Measurements from ENCODE around the gene CCBE1. TPM values are rescaled to one million over a fixed set of nuclear protein-coding genes. Genes with fewer than 3 reads are reported as not detected.

Gene CCBE1
- total RNA-seq, 3 donors from 2014 or later (not counting 1 experiment from before 2014, with no cell fraction given): 0.05 TPM; not detected in 2

- Mint-ChIP-seq H3K36me3 (peaks cover 8% of the 10 kb centered on the region), H3K9me3 (peaks cover 10 to 17% of the 10 kb centered on the region in 2 donors), H3K27me3 (ENCODE audit: low read depth in 2 of 2) (peaks cover 0 to 4% of the 10 kb centered on the region in 2 donors), H3K4me1 (no peaks in the 10 kb centered on the region), H3K27ac (no peak overlapping the region), H3K4me3 (no peak overlapping the region)
- intact Hi-C loops (cut with micrococcal nuclease): no loop called here
- Histone ChIP-seq H3K27ac (ENCODE audit: low read length) (no peak overlapping the region), H3K36me3 (ENCODE audit: control insufficient read depth, insufficient read depth, low read length) (no peaks in the 10 kb centered on the region), H3K9me3 (ENCODE audit: control insufficient read depth, insufficient read depth, low read length) (no peaks in the 10 kb centered on the region), H3K4me3 (ENCODE audit: low read length) (no peak overlapping the region), H3K4me1 (ENCODE audit: control insufficient read depth, insufficient read depth, low read length) (no peaks in the 10 kb centered on the region), H3K27me3 (ENCODE audit: control insufficient read depth, insufficient read depth, low read length) (no peaks in the 10 kb centered on the region)
- DNase-seq (no peak), ATAC-seq (no peak)
- no peak for TF ChIP-seq CTCF (IDR thresholded peaks at IDR 0.05)
- WGBS (ENCODE audit: insufficient coverage): 91% methylated on average over 5 of the region's 5 CpGs
These were observed 135.6 kb downstream of the CCBE1 start for GRCh38 chr18:59561612-59562011.

GRCh38 chr18:59560556-59560955, 136.7 kb downstream of the CCBE1 start:
- Histone ChIP-seq H3K9me3 (ENCODE audit: control insufficient read depth, insufficient read depth, low read length) (no peaks in the 10 kb centered on the region), H3K27me3 (ENCODE audit: control insufficient read depth, insufficient read depth, low read length) (no peaks in the 10 kb centered on the region), H3K4me3 (ENCODE audit: low read length) (no peak overlapping the region), H3K27ac (ENCODE audit: low read length) (no peak overlapping the region), H3K36me3 (ENCODE audit: control insufficient read depth, insufficient read depth, low read length) (no peaks in the 10 kb centered on the region), H3K4me1 (ENCODE audit: control insufficient read depth, insufficient read depth, low read length) (no peaks in the 10 kb centered on the region)
- Mint-ChIP-seq H3K27ac (no peak overlapping the region), H3K4me3 (no peak overlapping the region), H3K9me3 (peaks cover 10 to 17% of the 10 kb centered on the region in 2 donors), H3K36me3 (peaks cover 8% of the 10 kb centered on the region), H3K4me1 (no peaks in the 10 kb centered on the region), H3K27me3 (ENCODE audit: low read depth in 2 of 2) (peaks cover 0 to 4% of the 10 kb centered on the region in 2 donors)
- DNase-seq (no peak), ATAC-seq (no peak)
- TF ChIP-seq CTCF (IDR thresholded peaks at IDR 0.05): no peak
- WGBS (ENCODE audit: insufficient coverage): 95% methylated on average over 7 of the region's 7 CpGs
- intact Hi-C loops (cut with micrococcal nuclease): no loop called here

DNA sequence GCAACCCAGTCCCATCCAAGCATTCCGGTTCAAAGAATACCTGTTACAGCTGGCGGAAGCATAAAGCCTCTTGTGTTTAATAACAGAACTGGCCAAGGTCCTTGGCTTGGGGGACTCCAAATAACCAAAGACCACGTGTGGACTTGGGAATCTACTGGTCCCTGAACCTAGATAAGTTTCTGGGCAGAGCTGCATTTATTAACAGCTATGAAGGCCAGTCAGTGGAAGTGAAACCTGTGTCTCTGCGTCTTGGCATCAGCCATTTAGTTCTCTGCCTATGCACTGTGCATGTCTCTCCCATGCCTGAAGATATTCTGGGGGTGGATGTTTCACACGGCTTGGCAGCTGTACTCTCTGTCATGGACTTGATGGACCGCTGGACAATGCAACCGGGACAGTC, 137.7 kb downstream of the CCBE1 start:
- H3K27me3 Mint-ChIP-seq (ENCODE audit: low read depth in 2 of 2): peaks cover 0 to under 1% of the 10 kb centered on the region in 2 donors
- Histone ChIP-seq H3K9me3 (ENCODE audit: control insufficient read depth, insufficient read depth, low read length) (no peaks in the 10 kb centered on the region), H3K4me1 (ENCODE audit: control insufficient read depth, insufficient read depth, low read length) (no peaks in the 10 kb centered on the region), H3K27ac (ENCODE audit: low read length) (no peak overlapping the region), H3K4me3 (ENCODE audit: low read length) (no peak overlapping the region), H3K27me3 (ENCODE audit: control insufficient read depth, insufficient read depth, low read length) (no peaks in the 10 kb centered on the region), H3K36me3 (ENCODE audit: control insufficient read depth, insufficient read depth, low read length) (no peaks in the 10 kb centered on the region)
- H3K4me1 Mint-ChIP-seq: no peaks in the 10 kb centered on the region
- intact Hi-C loops (cut with micrococcal nuclease): no loop called here
- H3K9me3 Mint-ChIP-seq: peaks cover 8 to 12% of the 10 kb centered on the region in 2 donors
- no peak for TF ChIP-seq CTCF (IDR thresholded peaks at IDR 0.05)
- peaks cover 8% of the 10 kb centered on the region for H3K36me3 Mint-ChIP-seq
- no peak overlapping the region for H3K27ac Mint-ChIP-seq
- no peak for ATAC-seq
- DNase-seq: no peak
- 88% methylated on average over 7 of the region's 7 CpGs for WGBS (ENCODE audit: insufficient coverage)
- H3K4me3 Mint-ChIP-seq: no peak overlapping the region

DNA sequence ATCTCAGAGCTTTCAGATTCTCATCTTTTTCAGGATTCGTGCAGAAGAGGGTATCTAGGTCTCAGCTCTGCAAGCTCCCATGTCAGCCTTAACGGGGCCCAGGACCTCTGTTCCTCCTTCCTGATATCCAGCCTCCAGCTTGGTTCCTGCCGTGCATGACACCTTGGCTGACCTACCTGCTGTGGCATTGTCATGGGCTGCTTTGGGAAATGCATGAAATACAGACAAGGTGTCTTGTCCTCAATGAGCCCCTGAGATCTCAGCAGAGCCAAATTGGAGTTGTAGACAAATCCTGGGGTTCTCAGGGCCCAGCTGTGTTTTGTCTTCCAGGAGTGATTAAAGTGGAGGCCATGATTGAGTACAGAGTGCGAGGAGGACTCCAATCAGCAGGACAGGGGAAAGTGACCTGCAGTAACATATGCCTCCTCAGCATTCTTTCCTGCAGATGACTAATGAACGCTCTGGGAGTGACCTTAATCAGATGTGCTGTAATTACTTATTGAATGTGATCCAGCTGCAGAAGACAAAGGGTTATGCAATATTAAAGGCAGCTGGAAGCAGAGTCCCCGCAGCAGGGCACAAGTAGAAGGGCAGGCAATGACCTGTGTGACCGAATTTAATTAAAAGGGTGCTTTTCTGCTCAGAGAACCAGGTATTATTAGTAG, 141.1 kb downstream of the CCBE1 start:
- no peaks in the 10 kb centered on the region for H3K36me3 ChIP-seq (ENCODE audit: control insufficient read depth, insufficient read depth, low read length)
- no peak overlapping the region for H3K4me3 ChIP-seq (ENCODE audit: low read length)
- ATAC-seq: no peak
- no peaks in the 10 kb centered on the region for H3K27me3 ChIP-seq (ENCODE audit: control insufficient read depth, insufficient read depth, low read length)
- WGBS (ENCODE audit: insufficient coverage): 82% methylated on average over 7 of the region's 7 CpGs
- TF ChIP-seq CTCF (IDR thresholded peaks at IDR 0.05): no peak
- H3K36me3 Mint-ChIP-seq: peaks cover 8% of the 10 kb centered on the region
- H3K9me3 ChIP-seq (ENCODE audit: control insufficient read depth, insufficient read depth, low read length): no peaks in the 10 kb centered on the region
- H3K27me3 Mint-ChIP-seq (ENCODE audit: low read depth in 2 of 2): no peaks in the 10 kb centered on the region
- peaks cover 3 to 6% of the 10 kb centered on the region in 2 donors for H3K9me3 Mint-ChIP-seq
- H3K4me3 Mint-ChIP-seq: no peak overlapping the region
- no peaks in the 10 kb centered on the region for H3K4me1 ChIP-seq (ENCODE audit: control insufficient read depth, insufficient read depth, low read length)
- no peak for DNase-seq
- H3K4me1 Mint-ChIP-seq: no peaks in the 10 kb centered on the region
- no peak overlapping the region for H3K27ac ChIP-seq (ENCODE audit: low read length)
- H3K27ac Mint-ChIP-seq: no peak overlapping the region
- intact Hi-C loops (cut with micrococcal nuclease): no loop called here

All from natural killer cell (primary cell).